Measurements from ENCODE around the gene CELF5.

DNA sequence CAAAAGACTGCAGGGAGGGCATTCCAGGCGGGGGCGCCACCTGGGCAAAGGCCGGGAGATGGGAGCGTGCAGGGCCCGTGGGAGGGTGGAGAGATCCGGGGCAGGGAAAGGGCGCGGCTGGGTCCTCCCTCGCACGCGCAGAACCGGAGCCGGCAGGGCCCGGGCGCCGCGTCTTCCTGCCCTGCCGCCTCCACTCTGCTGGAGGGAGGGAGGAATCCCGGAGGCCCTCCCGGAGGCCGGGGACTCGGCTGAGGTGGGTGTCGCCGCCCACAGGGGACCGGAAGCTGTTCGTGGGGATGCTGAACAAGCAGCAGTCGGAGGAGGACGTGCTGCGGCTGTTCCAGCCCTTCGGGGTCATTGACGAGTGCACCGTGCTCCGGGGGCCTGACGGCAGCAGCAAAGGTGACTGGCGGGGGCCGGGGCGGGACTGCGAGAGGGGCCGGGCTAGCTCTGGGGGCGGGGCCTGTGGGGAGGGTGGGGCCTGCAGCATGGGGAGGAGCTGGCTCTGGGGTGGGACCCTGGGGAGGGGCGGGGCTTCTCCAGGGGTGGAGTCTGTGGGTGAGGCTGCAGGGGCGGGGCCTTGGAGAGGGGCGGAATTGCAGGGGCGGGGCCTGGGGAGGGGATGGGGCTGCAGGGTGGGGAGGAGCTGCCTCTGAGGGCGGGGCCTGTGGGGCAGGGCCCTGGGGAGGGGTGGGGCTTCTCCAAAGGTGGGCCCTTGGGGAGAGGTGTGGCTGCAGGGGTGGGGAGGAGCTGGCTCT, 51.3 kb downstream of the CELF5 start:
- TF ChIP-seq FOS (IDR thresholded peaks at IDR 0.05; ENCODE audit: extremely low read depth, insufficient read length) (no peak), CBX8 (IDR thresholded peaks at IDR 0.05; ENCODE audit: borderline replicate concordance, extremely low read depth, low read depth, low read length, poor library complexity, severe bottlenecking) (no peak), SPI1 (IDR thresholded peaks at IDR 0.05; ENCODE audit: borderline replicate concordance, low read depth, low read length) (no peak), EZH2 (IDR thresholded peaks at IDR 0.05; ENCODE audit: borderline replicate concordance, low read depth, low read length) (no peak), ZEB2 (IDR thresholded peaks at IDR 0.05) (peak; percentile 40; the same call in 1 of the 2 replicates), KDM1A (IDR thresholded peaks at IDR 0.05) (no peak), OTX1 (CRISPR knock-in tag; IDR thresholded peaks at IDR 0.05) (0 out of 2 replicates have a peak, but pooled peaks have one; percentile 42), HNRNPLL (IDR thresholded peaks at IDR 0.05; ENCODE audit: low read depth, low read length, poor library complexity, severe bottlenecking) (no peak), NFE2 (IDR thresholded peaks at IDR 0.05; ENCODE audit: low read depth) (no peak)
- TF ChIP-seq, protein P1, sequence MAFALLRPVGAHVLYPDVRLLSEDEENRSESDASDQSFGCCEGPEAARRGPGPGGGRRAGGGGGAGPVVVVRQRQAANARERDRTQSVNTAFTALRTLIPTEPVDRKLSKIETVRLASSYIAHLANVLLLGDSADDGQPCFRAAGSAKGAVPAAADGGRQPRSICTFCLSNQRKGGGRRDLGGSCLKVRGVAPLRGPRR (CRISPR knock-in tag; IDR thresholded peaks at IDR 0.05), result no peak
- TF ChIP-seq, protein P2, sequence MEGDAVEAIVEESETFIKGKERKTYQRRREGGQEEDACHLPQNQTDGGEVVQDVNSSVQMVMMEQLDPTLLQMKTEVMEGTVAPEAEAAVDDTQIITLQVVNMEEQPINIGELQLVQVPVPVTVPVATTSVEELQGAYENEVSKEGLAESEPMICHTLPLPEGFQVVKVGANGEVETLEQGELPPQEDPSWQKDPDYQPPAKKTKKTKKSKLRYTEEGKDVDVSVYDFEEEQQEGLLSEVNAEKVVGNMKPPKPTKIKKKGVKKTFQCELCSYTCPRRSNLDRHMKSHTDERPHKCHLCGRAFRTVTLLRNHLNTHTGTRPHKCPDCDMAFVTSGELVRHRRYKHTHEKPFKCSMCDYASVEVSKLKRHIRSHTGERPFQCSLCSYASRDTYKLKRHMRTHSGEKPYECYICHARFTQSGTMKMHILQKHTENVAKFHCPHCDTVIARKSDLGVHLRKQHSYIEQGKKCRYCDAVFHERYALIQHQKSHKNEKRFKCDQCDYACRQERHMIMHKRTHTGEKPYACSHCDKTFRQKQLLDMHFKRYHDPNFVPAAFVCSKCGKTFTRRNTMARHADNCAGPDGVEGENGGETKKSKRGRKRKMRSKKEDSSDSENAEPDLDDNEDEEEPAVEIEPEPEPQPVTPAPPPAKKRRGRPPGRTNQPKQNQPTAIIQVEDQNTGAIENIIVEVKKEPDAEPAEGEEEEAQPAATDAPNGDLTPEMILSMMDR (IDR thresholded peaks at IDR 0.05 in 2 of 3, conservative IDR thresholded peaks at IDR 0.05 in 1 of 3; ENCODE audit: insufficient read depth in 2 of 3, low read depth in 1 of 3, low read length in 3 of 3), result peak; percentile 94 to 99 (median 98); a peak in 4 of 6 replicates

All from K562 (cell line).